Stimulated activated CD8-positive, alpha-beta memory T cell treated with anti-CD3 and anti-CD28 coated beads, Interleukin-15, amount 100 ng/mL, for 48 hours (primary cell): Measurements from ENCODE around the gene GPC3.
"Not testable (repeated sequence)": the region's sequence is repeated elsewhere in the genome, so short reads cannot be mapped to it uniquely, and the experiment has no call there.

Experiments used
- DNase-seq, 2 donors: peaks; one replicate each; pipeline ENCODE4 v3.0.0-alpha.2; 2020; ENCODE audit warnings: low read depth in 2 of 2

The GPC3 gene

GRCh38 chrX:133985164-133985966, at the start of gene GPC3:
Gene GPC3, minus strand, starts transcription at chrX:133985594.
- DNase-seq: peak in 1 of 2 donors; percentile 6

GRCh38 chrX:134032441-134032840, 47.0 kb upstream of the GPC3 start:
- DNase-seq: no peak

GRCh38 chrX:134026565-134027311, 41.3 kb upstream of the GPC3 start:
- DNase-seq: no peak

GRCh38 chrX:134025986-134026545, 40.7 kb upstream of the GPC3 start:
- DNase-seq: no peak

GRCh38 chrX:134024686-134025377, 39.4 kb upstream of the GPC3 start:
- DNase-seq: no peak

- no peak for DNase-seq
Observed at GRCh38 chrX:134023851-134024281, 38.5 kb upstream of the GPC3 start.

GRCh38 chrX:134020910-134021309, 35.5 kb upstream of the GPC3 start:
- no peak for DNase-seq

- DNase-seq: no peak
Observed at GRCh38 chrX:134019567-134020206, 34.3 kb upstream of the GPC3 start.

- not testable (repeated sequence) for DNase-seq
Observed at GRCh38 chrX:134016309-134016708, 30.9 kb upstream of the GPC3 start.

- not testable (repeated sequence) for DNase-seq
Observed at GRCh38 chrX:134015510-134015909, 30.1 kb upstream of the GPC3 start.

- DNase-seq: no peak
Observed at GRCh38 chrX:134013524-134013923, 28.1 kb upstream of the GPC3 start.

- DNase-seq: no peak
Observed at GRCh38 chrX:134013092-134013497, 27.7 kb upstream of the GPC3 start.

GRCh38 chrX:134010690-134011089, 25.3 kb upstream of the GPC3 start:
- DNase-seq: no peak

GRCh38 chrX:134007716-134008115, 22.3 kb upstream of the GPC3 start:
- DNase-seq: no peak

GRCh38 chrX:134006484-134007161, 21.2 kb upstream of the GPC3 start:
- no peak for DNase-seq

GRCh38 chrX:134004084-134004483, 18.7 kb upstream of the GPC3 start:
- no peak for DNase-seq

- DNase-seq: no peak
Observed at GRCh38 chrX:134002921-134003615, 17.7 kb upstream of the GPC3 start.

GRCh38 chrX:134000260-134001245, 15.2 kb upstream of the GPC3 start:
- no peak for DNase-seq

- DNase-seq: no peak
Observed at GRCh38 chrX:133999031-133999705, 13.8 kb upstream of the GPC3 start.
